ENCODE data around the gene MYH7.

MYH7 gene

DNA sequence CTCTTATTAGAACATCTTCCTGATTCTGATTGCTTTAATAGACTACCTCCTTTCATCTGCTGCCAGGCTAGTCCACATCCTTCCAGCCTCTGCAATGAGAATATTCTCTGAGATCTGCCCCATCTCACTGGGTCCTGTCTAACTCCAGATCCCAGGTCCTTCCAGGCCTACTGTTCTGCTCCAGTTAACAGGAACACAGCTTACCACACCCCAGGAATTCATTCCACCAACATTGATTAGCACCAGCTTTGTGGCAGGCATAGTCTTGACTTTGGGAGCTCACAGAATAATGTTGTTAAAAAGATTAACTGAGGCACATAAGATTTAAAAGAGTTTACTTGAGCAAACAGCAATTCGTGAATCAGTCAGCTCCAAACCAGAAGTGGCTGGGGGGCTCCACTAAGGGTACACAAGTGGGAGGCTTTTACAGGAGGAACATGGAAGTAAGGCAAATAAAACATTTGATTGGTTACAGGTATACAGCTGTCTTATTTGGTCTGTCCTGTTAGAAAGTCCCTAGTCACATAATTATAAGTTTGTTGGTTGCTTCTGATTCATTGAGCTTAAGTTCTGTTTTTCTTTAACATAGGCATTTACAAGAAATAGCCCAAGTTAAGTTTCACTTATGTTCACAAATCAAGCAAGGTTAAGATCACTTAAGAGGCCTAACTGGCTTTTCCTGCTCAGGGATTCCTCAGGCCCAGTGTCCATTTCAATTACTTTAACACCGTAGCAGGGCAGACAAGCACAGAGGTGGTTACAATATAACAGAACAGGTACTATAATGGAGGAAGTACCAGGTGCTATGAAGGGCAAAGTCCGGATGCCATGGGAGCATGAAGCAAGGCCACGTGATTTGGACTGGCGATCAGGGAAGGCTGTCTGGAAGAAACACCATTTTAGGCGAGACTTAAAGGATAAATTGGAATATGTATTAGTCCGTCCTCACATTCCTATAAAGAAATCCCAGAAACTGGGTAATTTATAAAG is 12.2 kb upstream of the MYH7 start:
- DNase-seq (ENCODE audit: insufficient read length, low spot score) (no peak), FAIRE-seq (no peak)
- TF ChIP-seq, protein P1, sequence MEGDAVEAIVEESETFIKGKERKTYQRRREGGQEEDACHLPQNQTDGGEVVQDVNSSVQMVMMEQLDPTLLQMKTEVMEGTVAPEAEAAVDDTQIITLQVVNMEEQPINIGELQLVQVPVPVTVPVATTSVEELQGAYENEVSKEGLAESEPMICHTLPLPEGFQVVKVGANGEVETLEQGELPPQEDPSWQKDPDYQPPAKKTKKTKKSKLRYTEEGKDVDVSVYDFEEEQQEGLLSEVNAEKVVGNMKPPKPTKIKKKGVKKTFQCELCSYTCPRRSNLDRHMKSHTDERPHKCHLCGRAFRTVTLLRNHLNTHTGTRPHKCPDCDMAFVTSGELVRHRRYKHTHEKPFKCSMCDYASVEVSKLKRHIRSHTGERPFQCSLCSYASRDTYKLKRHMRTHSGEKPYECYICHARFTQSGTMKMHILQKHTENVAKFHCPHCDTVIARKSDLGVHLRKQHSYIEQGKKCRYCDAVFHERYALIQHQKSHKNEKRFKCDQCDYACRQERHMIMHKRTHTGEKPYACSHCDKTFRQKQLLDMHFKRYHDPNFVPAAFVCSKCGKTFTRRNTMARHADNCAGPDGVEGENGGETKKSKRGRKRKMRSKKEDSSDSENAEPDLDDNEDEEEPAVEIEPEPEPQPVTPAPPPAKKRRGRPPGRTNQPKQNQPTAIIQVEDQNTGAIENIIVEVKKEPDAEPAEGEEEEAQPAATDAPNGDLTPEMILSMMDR (IDR thresholded peaks at IDR 0.05; ENCODE audit: insufficient read depth, missing control alignments), result no peak

DNA sequence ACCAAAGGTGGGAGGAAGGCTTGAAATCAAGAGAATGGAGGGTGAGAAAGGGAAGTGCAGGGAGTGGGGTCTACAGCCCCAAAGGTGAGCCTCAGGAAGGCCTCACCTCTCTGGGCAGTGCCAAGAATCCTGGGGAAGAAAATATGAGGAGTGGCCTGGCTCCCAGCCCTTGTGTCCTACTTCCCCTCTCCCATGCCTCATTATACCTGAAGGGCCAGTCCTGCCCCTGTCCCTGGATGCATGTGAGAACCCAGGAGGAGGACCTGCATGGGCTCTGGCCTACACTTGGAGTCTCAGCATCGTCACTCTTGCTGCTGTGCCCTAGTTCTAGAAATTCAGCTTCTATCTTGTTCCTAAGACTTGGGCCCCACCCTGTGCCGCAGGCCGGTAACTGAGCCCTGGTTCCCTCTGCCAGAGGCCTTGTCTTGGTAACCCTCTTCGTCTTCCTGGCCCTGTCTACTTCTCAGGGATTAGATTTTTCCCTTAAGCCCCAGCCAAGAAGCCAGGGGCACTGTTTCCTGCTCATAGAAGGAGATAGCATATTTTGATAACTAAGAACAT is 10.9 kb upstream of the MYH7 start:
- TF ChIP-seq, protein P1 (IDR thresholded peaks at IDR 0.05; ENCODE audit: insufficient read depth, missing control alignments), result no peak
- DNase-seq (ENCODE audit: insufficient read length, low spot score) (no peak), FAIRE-seq (no peak)

DNA sequence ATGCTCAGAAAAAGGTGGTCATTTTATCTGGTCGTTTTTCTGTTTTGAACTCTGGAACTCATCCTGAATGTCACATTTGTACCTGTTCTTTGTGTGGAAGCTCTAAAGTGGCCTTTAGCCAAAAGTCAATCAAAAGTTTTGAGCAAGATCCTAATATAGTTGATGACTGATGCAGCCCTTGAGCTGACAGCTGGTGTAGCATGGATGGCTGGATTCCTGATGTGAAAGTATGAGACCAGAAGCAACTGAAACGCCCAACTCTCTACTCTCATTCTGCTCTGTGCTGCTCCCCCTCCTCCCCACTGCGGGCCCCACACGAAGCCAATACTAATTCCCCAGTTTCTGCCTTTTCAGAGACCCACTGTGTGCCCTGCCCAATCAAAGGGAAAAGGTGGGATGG is 10.3 kb upstream of the MYH7 start:
- FAIRE-seq, result no peak
- no peak for DNase-seq (ENCODE audit: insufficient read length, low spot score)
- TF ChIP-seq, protein P1 (IDR thresholded peaks at IDR 0.05; ENCODE audit: insufficient read depth, missing control alignments), result no peak

DNA sequence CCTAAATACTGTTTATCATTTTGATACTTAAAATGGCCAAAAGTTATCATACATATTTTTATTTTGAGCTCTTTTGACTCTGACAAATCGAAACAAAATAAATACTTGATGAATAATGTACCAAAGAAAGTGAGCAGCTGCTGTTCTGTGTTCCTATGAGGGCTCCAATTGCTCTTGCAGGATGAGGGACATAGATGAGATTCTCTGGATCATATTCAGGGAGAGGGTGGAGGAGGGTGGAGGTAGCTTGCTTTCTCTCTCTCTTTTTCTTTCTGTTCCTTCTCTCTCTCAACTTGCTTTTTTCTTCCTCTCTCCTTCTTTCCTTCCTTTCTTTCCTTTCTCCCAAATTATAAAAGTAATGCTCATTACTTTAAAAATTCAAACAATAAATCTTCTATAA is 8.9 kb upstream of the MYH7 start:
- FAIRE-seq, result no peak
- DNase-seq (ENCODE audit: insufficient read length, low spot score), result no peak
- TF ChIP-seq, protein P1 (IDR thresholded peaks at IDR 0.05; ENCODE audit: insufficient read depth, missing control alignments), result no peak

DNA sequence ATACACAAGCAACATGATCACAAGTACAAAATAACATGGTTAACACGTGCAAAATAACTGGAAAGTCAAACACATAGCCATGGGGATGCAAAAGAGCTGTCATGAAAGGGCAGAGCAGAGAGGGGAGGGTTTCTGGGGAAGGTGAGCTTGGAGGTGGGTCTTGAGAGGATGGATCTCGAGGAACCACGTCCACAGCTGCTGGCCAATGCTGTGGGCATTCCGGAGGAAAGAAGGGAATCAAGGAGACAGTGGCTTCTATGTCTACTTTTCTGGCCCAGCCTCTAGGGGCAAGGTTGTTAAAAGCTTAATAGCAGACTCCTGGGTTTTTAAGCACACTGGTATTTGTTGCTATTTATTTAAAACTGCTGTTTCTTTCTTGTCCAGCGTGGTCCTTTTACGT is 8.4 kb upstream of the MYH7 start:
- TF ChIP-seq, protein P1 (IDR thresholded peaks at IDR 0.05; ENCODE audit: insufficient read depth, missing control alignments), result no peak
- no peak for DNase-seq (ENCODE audit: insufficient read length, low spot score)
- no peak for FAIRE-seq

DNA sequence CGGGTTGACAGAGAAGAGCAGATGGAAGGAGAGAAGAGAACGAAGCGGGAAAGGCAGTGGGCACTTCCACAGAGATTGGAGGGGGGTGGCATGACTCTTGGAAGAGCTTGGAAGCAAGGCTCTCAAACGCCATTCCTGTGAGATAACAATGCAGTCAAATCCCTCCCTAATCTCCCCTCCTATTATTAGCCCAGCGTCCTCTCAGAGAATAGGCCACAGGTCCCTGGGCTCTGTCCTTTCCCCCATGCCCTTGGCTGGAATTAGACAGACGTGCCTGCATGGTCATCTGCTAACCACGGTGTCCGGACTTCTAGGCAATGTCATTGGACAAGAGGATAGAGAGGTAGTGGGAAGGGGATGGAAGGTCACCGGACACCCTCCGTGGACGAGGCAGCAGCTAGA is 8.0 kb upstream of the MYH7 start:
- TF ChIP-seq, protein P1 (IDR thresholded peaks at IDR 0.05; ENCODE audit: insufficient read depth, missing control alignments), result no peak
- no peak for FAIRE-seq
- no peak for DNase-seq (ENCODE audit: insufficient read length, low spot score)
